ENCODE results near the gene GALK2. TPM values are rescaled to one million over a fixed set of nuclear protein-coding genes. Genes with fewer than 3 reads are reported as not detected.

GALK2 gene
- polyA plus RNA-seq, 2 of the 4 experiments (the other 2 are of a cell fraction), result 26.8 to 40.5 TPM

DNA sequence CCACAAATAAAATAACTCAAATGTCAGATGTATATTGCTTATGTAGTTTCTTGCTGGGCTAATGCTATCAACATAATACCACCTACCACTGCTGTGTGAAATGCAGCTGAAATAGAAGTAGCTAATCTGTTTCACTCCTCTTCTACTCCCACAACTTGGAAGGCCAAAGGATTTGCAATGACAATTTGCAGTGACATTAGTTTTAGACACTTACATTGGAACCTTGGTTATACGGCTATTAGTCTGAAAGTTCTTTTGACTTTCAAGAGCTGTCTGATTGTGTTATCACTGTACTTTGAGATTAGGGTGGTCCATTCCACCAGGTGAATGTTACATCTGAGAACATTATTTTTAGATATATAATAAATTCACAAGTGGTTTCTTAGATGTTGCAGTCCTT is 48.1 kb upstream of the GALK2 start:
- ATAC-seq (no peak), FAIRE-seq (no peak), DNase-seq (ENCODE audit: low read depth in 1 of 2, low spot score in 1 of 2) (no peak)
- H3K4me2 ChIP-seq, result no peak overlapping the region
- no peaks in the 10 kb centered on the region for H3K4me1 ChIP-seq
- H3K9me3 ChIP-seq, result no peaks in the 10 kb centered on the region
- no peak overlapping the region for H3K27ac ChIP-seq
- no peak overlapping the region for H3K4me3 ChIP-seq
- ChIA-PET POLR2A (no interaction called here), CTCF (no interaction called here)
- TF ChIP-seq, protein P1, sequence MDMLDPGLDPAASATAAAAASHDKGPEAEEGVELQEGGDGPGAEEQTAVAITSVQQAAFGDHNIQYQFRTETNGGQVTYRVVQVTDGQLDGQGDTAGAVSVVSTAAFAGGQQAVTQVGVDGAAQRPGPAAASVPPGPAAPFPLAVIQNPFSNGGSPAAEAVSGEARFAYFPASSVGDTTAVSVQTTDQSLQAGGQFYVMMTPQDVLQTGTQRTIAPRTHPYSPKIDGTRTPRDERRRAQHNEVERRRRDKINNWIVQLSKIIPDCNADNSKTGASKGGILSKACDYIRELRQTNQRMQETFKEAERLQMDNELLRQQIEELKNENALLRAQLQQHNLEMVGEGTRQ (IDR thresholded peaks at IDR 0.05), result no peak
- TF ChIP-seq RARB (CRISPR knock-in tag; IDR thresholded peaks at IDR 0.05) (no peak), ZC3H11A (IDR thresholded peaks at IDR 0.05) (no peak), JUNB (IDR thresholded peaks at IDR 0.05) (no peak), FOSB (CRISPR knock-in tag; IDR thresholded peaks at IDR 0.05) (no peak), FOXS1 (CRISPR knock-in tag; IDR thresholded peaks at IDR 0.05) (no peak), ZSCAN20 (CRISPR knock-in tag; IDR thresholded peaks at IDR 0.05) (no peak), MAZ (IDR thresholded peaks at IDR 0.05; ENCODE audit: borderline replicate concordance, low read depth, low read length) (no peak), ZNF302 (CRISPR knock-in tag; IDR thresholded peaks at IDR 0.05) (no peak)
- TF ChIP-seq, protein P2, sequence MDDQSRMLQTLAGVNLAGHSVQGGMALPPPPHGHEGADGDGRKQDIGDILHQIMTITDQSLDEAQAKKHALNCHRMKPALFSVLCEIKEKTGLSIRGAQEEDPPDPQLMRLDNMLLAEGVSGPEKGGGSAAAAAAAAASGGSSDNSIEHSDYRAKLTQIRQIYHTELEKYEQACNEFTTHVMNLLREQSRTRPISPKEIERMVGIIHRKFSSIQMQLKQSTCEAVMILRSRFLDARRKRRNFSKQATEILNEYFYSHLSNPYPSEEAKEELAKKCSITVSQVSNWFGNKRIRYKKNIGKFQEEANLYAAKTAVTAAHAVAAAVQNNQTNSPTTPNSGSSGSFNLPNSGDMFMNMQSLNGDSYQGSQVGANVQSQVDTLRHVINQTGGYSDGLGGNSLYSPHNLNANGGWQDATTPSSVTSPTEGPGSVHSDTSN (IDR thresholded peaks at IDR 0.05), result no peak
- TF ChIP-seq, protein P3, sequence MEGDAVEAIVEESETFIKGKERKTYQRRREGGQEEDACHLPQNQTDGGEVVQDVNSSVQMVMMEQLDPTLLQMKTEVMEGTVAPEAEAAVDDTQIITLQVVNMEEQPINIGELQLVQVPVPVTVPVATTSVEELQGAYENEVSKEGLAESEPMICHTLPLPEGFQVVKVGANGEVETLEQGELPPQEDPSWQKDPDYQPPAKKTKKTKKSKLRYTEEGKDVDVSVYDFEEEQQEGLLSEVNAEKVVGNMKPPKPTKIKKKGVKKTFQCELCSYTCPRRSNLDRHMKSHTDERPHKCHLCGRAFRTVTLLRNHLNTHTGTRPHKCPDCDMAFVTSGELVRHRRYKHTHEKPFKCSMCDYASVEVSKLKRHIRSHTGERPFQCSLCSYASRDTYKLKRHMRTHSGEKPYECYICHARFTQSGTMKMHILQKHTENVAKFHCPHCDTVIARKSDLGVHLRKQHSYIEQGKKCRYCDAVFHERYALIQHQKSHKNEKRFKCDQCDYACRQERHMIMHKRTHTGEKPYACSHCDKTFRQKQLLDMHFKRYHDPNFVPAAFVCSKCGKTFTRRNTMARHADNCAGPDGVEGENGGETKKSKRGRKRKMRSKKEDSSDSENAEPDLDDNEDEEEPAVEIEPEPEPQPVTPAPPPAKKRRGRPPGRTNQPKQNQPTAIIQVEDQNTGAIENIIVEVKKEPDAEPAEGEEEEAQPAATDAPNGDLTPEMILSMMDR (IDR thresholded peaks at IDR 0.05), result no peak
- WGBS (ENCODE audit: missing lambda C conversion rate), result 96% methylated on average over 1 of the region's 1 CpG

DNA sequence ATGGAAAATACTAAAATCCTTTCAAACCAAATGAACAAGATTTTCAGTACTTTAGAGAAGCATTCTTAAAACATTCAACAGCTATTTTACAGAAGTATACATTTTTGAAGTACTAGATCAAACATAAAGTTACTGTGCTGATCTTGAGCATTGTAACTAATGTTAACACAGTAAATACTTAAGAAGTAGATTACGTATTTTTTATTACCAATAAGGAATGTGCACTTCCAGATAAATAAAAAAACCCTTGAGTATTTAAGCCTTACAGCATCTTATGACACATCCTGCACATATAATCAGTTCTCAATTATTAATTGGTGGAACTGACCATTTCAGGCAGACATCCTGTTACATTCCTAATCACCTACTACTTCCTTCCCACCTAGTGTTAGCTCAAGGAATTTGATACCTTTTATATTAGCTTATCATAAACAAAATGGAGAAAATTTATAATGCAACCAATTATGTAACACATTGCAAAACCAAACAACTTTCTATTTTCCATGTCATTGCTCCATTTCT is 47.4 kb upstream of the GALK2 start:
- Histone ChIP-seq H3K27ac (no peak overlapping the region), H3K4me1 (no peaks in the 10 kb centered on the region), H3K4me3 (no peak overlapping the region), H3K4me2 (no peak overlapping the region), H3K9me3 (no peaks in the 10 kb centered on the region)
- TF ChIP-seq EHF (CRISPR knock-in tag; IDR thresholded peaks at IDR 0.05), result no peak
- TF ChIP-seq, protein P4, sequence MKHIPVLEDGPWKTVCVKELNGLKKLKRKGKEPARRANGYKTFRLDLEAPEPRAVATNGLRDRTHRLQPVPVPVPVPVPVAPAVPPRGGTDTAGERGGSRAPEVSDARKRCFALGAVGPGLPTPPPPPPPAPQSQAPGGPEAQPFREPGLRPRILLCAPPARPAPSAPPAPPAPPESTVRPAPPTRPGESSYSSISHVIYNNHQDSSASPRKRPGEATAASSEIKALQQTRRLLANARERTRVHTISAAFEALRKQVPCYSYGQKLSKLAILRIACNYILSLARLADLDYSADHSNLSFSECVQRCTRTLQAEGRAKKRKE (CRISPR knock-in tag; IDR thresholded peaks at IDR 0.05; ENCODE audit: low read depth), result no peak
- TF ChIP-seq, protein P1 (IDR thresholded peaks at IDR 0.05), result no peak
- no peak for TF ChIP-seq BHLHE40 (IDR thresholded peaks at IDR 0.05; ENCODE audit: low read depth, low read length)
- TF ChIP-seq RFX5 (IDR thresholded peaks at IDR 0.05), result no peak
- no peak for TF ChIP-seq FOSL2 (IDR thresholded peaks at IDR 0.05)
- TF ChIP-seq FOSL2 (CRISPR knock-in tag; IDR thresholded peaks at IDR 0.05), result no peak
- no peak for TF ChIP-seq JUNB (IDR thresholded peaks at IDR 0.05)
- TF ChIP-seq, protein P5, sequence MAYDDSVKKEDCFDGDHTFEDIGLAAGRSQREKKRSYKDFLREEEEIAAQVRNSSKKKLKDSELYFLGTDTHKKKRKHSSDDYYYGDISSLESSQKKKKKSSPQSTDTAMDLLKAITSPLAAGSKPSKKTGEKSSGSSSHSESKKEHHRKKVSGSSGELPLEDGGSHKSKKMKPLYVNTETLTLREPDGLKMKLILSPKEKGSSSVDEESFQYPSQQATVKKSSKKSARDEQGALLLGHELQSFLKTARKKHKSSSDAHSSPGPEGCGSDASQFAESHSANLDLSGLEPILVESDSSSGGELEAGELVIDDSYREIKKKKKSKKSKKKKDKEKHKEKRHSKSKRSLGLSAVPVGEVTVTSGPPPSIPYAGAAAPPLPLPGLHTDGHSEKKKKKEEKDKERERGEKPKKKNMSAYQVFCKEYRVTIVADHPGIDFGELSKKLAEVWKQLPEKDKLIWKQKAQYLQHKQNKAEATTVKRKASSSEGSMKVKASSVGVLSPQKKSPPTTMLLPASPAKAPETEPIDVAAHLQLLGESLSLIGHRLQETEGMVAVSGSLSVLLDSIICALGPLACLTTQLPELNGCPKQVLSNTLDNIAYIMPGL (CRISPR knock-in tag; IDR thresholded peaks at IDR 0.05; ENCODE audit: borderline replicate concordance), result no peak
- TF ChIP-seq HEYL (CRISPR knock-in tag; IDR thresholded peaks at IDR 0.05), result no peak
- no peak for TF ChIP-seq GATA3 (IDR thresholded peaks at IDR 0.05; ENCODE audit: borderline replicate concordance)
- no peak for TF ChIP-seq EHMT2 (IDR thresholded peaks at IDR 0.05; ENCODE audit: low read depth)
- TF ChIP-seq KDM1A (IDR thresholded peaks at IDR 0.05; ENCODE audit: low read depth), result no peak
- TF ChIP-seq, protein P3 (IDR thresholded peaks at IDR 0.05), result no peak
- TF ChIP-seq CHD2 (IDR thresholded peaks at IDR 0.05; ENCODE audit: low read length, partially characterized antibody), result no peak
- TF ChIP-seq, protein P6, sequence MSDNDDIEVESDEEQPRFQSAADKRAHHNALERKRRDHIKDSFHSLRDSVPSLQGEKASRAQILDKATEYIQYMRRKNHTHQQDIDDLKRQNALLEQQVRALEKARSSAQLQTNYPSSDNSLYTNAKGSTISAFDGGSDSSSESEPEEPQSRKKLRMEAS (IDR thresholded peaks at IDR 0.05), result no peak
- ATAC-seq (no peak), FAIRE-seq (no peak), DNase-seq (ENCODE audit: low read depth in 1 of 2, low spot score in 1 of 2) (no peak)
- CTCF ChIA-PET, result no interaction called here
- WGBS (ENCODE audit: missing lambda C conversion rate), result 95% methylated on average over 1 of the region's 1 CpG
- POLR2A ChIA-PET, result interaction anchor here (0.6 kb wide), 1 partner anchor 1129 kb away, joined by 3 read pairs; no protein-coding TSS in a partner anchor
